ENCODE data around the gene WNT10A.
"Not testable (repeated sequence)": the region's sequence is repeated elsewhere in the genome, so short reads cannot be mapped to it uniquely, and the experiment has no call there.

The WNT10A gene

GRCh38 chr2:218880102-218880858 is at the start of gene WNT10A:
Gene WNT10A, plus strand, starts transcription at chr2:218880852. Its CDS starts 144 bp downstream, at chr2:218880996.
- Histone ChIP-seq H3K4me1 (ENCODE audit: control insufficient read depth, insufficient read depth, low read length) (peaks cover 3% of the 10 kb centered on the region), H3K9me3 (ENCODE audit: control insufficient read depth, low read length) (no peaks in the 10 kb centered on the region), H3K4me3 (ENCODE audit: low read length) (no peak within 1 kb of the TSS), H3K9ac (ENCODE audit: low read length) (no peak within 1 kb of the TSS), H3K27me3 (replicated peaks; ENCODE audit: control insufficient read depth, insufficient read depth, low read length) (peaks cover 74% of the 10 kb centered on the region), H3K36me3 (ENCODE audit: control insufficient read depth, insufficient read depth, low read length, severe bottlenecking) (no peaks in the 10 kb centered on the region)
- peak; percentile 36 for DNase-seq (ENCODE audit: low read depth)

- Histone ChIP-seq H3K4me1 (ENCODE audit: control insufficient read depth, insufficient read depth, low read length) (peaks cover 22% of the 10 kb centered on the region), H3K36me3 (ENCODE audit: control insufficient read depth, insufficient read depth, low read length, severe bottlenecking) (no peaks in the 10 kb centered on the region), H3K27me3 (replicated peaks; ENCODE audit: control insufficient read depth, insufficient read depth, low read length) (peaks cover 3% of the 10 kb centered on the region), H3K9ac (ENCODE audit: low read length) (no peak within 1 kb of the TSS), H3K4me3 (ENCODE audit: low read length) (no peak within 1 kb of the TSS), H3K9me3 (ENCODE audit: control insufficient read depth, low read length) (no peaks in the 10 kb centered on the region)
- no peak for DNase-seq (ENCODE audit: low read depth)
Observed at GRCh38 chr2:218831378-218831990, 49.2 kb upstream of the WNT10A start, which contains the start of gene PRKAG3. Gene PRKAG3, minus strand, starts transcription at chr2:218831803.

GRCh38 chr2:218832081-218832480 is 48.6 kb upstream of the WNT10A start:
- Histone ChIP-seq H3K4me1 (ENCODE audit: control insufficient read depth, insufficient read depth, low read length) (peaks cover 22% of the 10 kb centered on the region), H3K4me3 (ENCODE audit: low read length) (no peak overlapping the region), H3K36me3 (ENCODE audit: control insufficient read depth, insufficient read depth, low read length, severe bottlenecking) (no peaks in the 10 kb centered on the region), H3K9me3 (ENCODE audit: control insufficient read depth, low read length) (peaks cover under 1% of the 10 kb centered on the region), H3K9ac (ENCODE audit: low read length) (no peak overlapping the region), H3K27me3 (replicated peaks; ENCODE audit: control insufficient read depth, insufficient read depth, low read length) (peaks cover 3% of the 10 kb centered on the region)
- DNase-seq (ENCODE audit: low read depth): no peak

- peaks cover 5% of the 10 kb centered on the region for H3K9me3 ChIP-seq (ENCODE audit: control insufficient read depth, low read length)
- no peak overlapping the region for H3K9ac ChIP-seq (ENCODE audit: low read length)
- peaks cover 22% of the 10 kb centered on the region for H3K4me1 ChIP-seq (ENCODE audit: control insufficient read depth, insufficient read depth, low read length)
- DNase-seq (ENCODE audit: low read depth): no peak
- H3K27me3 ChIP-seq (replicated peaks; ENCODE audit: control insufficient read depth, insufficient read depth, low read length): peaks cover 3% of the 10 kb centered on the region
- H3K4me3 ChIP-seq (ENCODE audit: low read length): no peak overlapping the region
- H3K36me3 ChIP-seq (ENCODE audit: control insufficient read depth, insufficient read depth, low read length, severe bottlenecking): no peaks in the 10 kb centered on the region
Observed at GRCh38 chr2:218832520-218832919, 48.1 kb upstream of the WNT10A start.

GRCh38 chr2:218833023-218833609 is 47.5 kb upstream of the WNT10A start:
- Histone ChIP-seq H3K9me3 (ENCODE audit: control insufficient read depth, low read length) (peaks cover 10% of the 10 kb centered on the region), H3K4me3 (ENCODE audit: low read length) (no peak overlapping the region), H3K9ac (ENCODE audit: low read length) (no peak overlapping the region), H3K36me3 (ENCODE audit: control insufficient read depth, insufficient read depth, low read length, severe bottlenecking) (no peaks in the 10 kb centered on the region), H3K27me3 (replicated peaks; ENCODE audit: control insufficient read depth, insufficient read depth, low read length) (peaks cover 3% of the 10 kb centered on the region), H3K4me1 (ENCODE audit: control insufficient read depth, insufficient read depth, low read length) (peaks cover 22% of the 10 kb centered on the region)
- DNase-seq (ENCODE audit: low read depth): no peak

GRCh38 chr2:218834685-218835084 is 46.0 kb upstream of the WNT10A start:
- Histone ChIP-seq H3K9me3 (ENCODE audit: control insufficient read depth, low read length) (peaks cover 10% of the 10 kb centered on the region), H3K4me3 (ENCODE audit: low read length) (no peak overlapping the region), H3K27me3 (replicated peaks; ENCODE audit: control insufficient read depth, insufficient read depth, low read length) (peaks cover 3% of the 10 kb centered on the region), H3K9ac (ENCODE audit: low read length) (no peak overlapping the region), H3K4me1 (ENCODE audit: control insufficient read depth, insufficient read depth, low read length) (peaks cover 31% of the 10 kb centered on the region), H3K36me3 (ENCODE audit: control insufficient read depth, insufficient read depth, low read length, severe bottlenecking) (no peaks in the 10 kb centered on the region)
- no peak for DNase-seq (ENCODE audit: low read depth)

- Histone ChIP-seq H3K27me3 (replicated peaks; ENCODE audit: control insufficient read depth, insufficient read depth, low read length) (peaks cover 3% of the 10 kb centered on the region), H3K9ac (ENCODE audit: low read length) (no peak overlapping the region), H3K4me1 (ENCODE audit: control insufficient read depth, insufficient read depth, low read length) (peaks cover 20% of the 10 kb centered on the region), H3K4me3 (ENCODE audit: low read length) (no peak overlapping the region), H3K9me3 (ENCODE audit: control insufficient read depth, low read length) (peaks cover 17% of the 10 kb centered on the region), H3K36me3 (ENCODE audit: control insufficient read depth, insufficient read depth, low read length, severe bottlenecking) (no peaks in the 10 kb centered on the region)
- no peak for DNase-seq (ENCODE audit: low read depth)
Observed at GRCh38 chr2:218837495-218837894, 43.2 kb upstream of the WNT10A start.

GRCh38 chr2:218839430-218839829 is 41.2 kb upstream of the WNT10A start:
- Histone ChIP-seq H3K27me3 (replicated peaks; ENCODE audit: control insufficient read depth, insufficient read depth, low read length) (peaks cover 3% of the 10 kb centered on the region), H3K9me3 (ENCODE audit: control insufficient read depth, low read length) (peaks cover 17% of the 10 kb centered on the region), H3K4me1 (ENCODE audit: control insufficient read depth, insufficient read depth, low read length) (peaks cover 12% of the 10 kb centered on the region), H3K36me3 (ENCODE audit: control insufficient read depth, insufficient read depth, low read length, severe bottlenecking) (no peaks in the 10 kb centered on the region), H3K4me3 (ENCODE audit: low read length) (peak overlapping the region; percentile 45), H3K9ac (ENCODE audit: low read length) (peak overlapping the region; percentile 1)
- DNase-seq (ENCODE audit: low read depth): peak; percentile 87

- Histone ChIP-seq H3K9me3 (ENCODE audit: control insufficient read depth, low read length) (peaks cover 17% of the 10 kb centered on the region), H3K27me3 (replicated peaks; ENCODE audit: control insufficient read depth, insufficient read depth, low read length) (peaks cover 3% of the 10 kb centered on the region), H3K36me3 (ENCODE audit: control insufficient read depth, insufficient read depth, low read length, severe bottlenecking) (no peaks in the 10 kb centered on the region), H3K4me3 (ENCODE audit: low read length) (peak overlapping the region; percentile 45), H3K4me1 (ENCODE audit: control insufficient read depth, insufficient read depth, low read length) (peaks cover 12% of the 10 kb centered on the region), H3K9ac (ENCODE audit: low read length) (no peak overlapping the region)
- DNase-seq (ENCODE audit: low read depth): no peak
Observed at GRCh38 chr2:218839888-218840287, 40.8 kb upstream of the WNT10A start.

- H3K4me1 ChIP-seq (ENCODE audit: control insufficient read depth, insufficient read depth, low read length); H3K4me3 ChIP-seq (ENCODE audit: low read length); H3K27me3 ChIP-seq (replicated peaks; ENCODE audit: control insufficient read depth, insufficient read depth, low read length); DNase-seq (ENCODE audit: low read depth); H3K9ac ChIP-seq (ENCODE audit: low read length); H3K36me3 ChIP-seq (ENCODE audit: control insufficient read depth, insufficient read depth, low read length, severe bottlenecking); H3K9me3 ChIP-seq (ENCODE audit: control insufficient read depth, low read length): not testable (repeated sequence)
Observed at GRCh38 chr2:218844334-218844733, 36.3 kb upstream of the WNT10A start.

- H3K9ac ChIP-seq (ENCODE audit: low read length); H3K27me3 ChIP-seq (replicated peaks; ENCODE audit: control insufficient read depth, insufficient read depth, low read length); H3K4me3 ChIP-seq (ENCODE audit: low read length); H3K9me3 ChIP-seq (ENCODE audit: control insufficient read depth, low read length); DNase-seq (ENCODE audit: low read depth); H3K36me3 ChIP-seq (ENCODE audit: control insufficient read depth, insufficient read depth, low read length, severe bottlenecking); H3K4me1 ChIP-seq (ENCODE audit: control insufficient read depth, insufficient read depth, low read length): not testable (repeated sequence)
Observed at GRCh38 chr2:218846963-218847362, 33.7 kb upstream of the WNT10A start.
